Measurements from ENCODE around the gene DUSP22. TPM values are rescaled to one million over a fixed set of nuclear protein-coding genes. Genes with fewer than 3 reads are reported as not detected.

Gene DUSP22
- total and polyA plus RNA-seq, 2 donors = 23.2 to 59.0 TPM

DNA sequence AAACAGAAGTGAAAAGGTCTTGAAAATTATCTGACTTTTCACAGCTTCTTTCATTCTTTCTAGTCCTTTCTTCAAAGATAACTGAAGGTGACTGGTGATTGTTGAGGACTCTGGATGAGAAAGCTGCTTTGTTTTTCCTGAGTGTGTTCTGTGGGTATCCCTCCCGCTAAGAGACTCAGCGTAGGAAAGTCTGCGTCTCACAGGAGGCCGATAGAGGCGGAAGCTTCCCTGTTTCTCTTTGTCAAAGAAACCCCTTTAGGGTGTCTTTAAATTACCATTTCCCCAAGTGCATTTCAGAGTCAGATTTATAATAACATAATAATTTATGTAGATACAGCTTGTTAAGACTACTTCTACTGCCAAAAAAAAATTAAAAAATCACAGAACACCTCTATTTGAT lies 68.1 kb downstream of the DUSP22 start:
- H3K27ac ChIP-seq (ENCODE audit: low read depth) = no peak overlapping the region
- DNase-seq (ENCODE audit: extremely low spot score) = no peak
- WGBS = 81% methylated on average over 5 of the region's 5 CpGs
- H3K4me1 ChIP-seq (ENCODE audit: insufficient read depth) = no peaks in the 10 kb centered on the region
- H3K4me3 ChIP-seq (ENCODE audit: low read depth, low read length) = no peak overlapping the region
- no peaks in the 10 kb centered on the region for H3K36me3 ChIP-seq (ENCODE audit: insufficient read depth)

DNA sequence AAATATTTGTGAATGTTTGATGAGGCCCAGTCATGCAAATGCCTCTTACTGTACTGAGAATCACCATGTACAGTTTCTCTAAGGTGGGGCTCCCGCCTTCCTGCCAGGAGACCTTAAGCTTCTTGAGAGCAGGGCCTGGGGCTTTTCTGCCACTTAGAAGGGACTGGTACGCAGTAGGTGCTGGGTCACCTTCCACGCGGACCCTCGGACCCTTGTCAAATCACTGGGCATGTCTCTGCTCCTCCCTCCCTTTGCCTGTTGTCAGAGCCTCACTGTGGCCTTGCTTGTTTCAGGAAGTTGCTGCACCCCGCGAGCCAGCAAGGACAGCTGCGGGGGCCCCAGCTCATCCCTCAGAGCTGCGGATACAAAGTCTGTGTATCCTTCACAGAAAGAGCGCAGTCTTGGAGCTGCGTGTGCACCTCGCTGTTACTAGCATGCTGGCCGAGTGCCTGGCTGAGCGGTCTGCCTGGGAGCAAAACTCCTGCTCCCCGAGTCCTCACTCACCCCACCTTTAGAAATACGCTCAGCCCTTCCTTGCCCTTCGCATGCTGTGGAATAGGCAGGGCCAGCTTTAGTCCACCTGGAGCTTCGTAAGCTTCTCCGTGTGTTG lies 68.6 kb downstream of the DUSP22 start:
- no peak for DNase-seq (ENCODE audit: extremely low spot score)
- Histone ChIP-seq H3K4me3 (ENCODE audit: low read depth, low read length) (no peak overlapping the region), H3K36me3 (ENCODE audit: insufficient read depth) (no peaks in the 10 kb centered on the region), H3K4me1 (ENCODE audit: insufficient read depth) (no peaks in the 10 kb centered on the region), H3K27ac (ENCODE audit: low read depth) (no peak overlapping the region)
- 61% methylated on average over 19 of the region's 19 CpGs for WGBS

GRCh38 chr6:361411-362132 lies 69.3 kb downstream of the DUSP22 start:
- Histone ChIP-seq H3K4me1 (ENCODE audit: insufficient read depth) (no peaks in the 10 kb centered on the region), H3K36me3 (ENCODE audit: insufficient read depth) (no peaks in the 10 kb centered on the region), H3K4me3 (ENCODE audit: low read depth, low read length) (no peak overlapping the region), H3K27ac (ENCODE audit: low read depth) (no peak overlapping the region)
- DNase-seq (ENCODE audit: extremely low spot score) = no peak
- 82% methylated on average over 16 of the region's 16 CpGs for WGBS

GRCh38 chr6:362231-362923 lies 70.1 kb downstream of the DUSP22 start:
- H3K4me3 ChIP-seq (ENCODE audit: low read depth, low read length) = no peak overlapping the region
- no peak for DNase-seq (ENCODE audit: extremely low spot score)
- H3K36me3 ChIP-seq (ENCODE audit: insufficient read depth) = no peaks in the 10 kb centered on the region
- H3K27ac ChIP-seq (ENCODE audit: low read depth) = no peak overlapping the region
- WGBS = 85% methylated on average over 14 of the region's 14 CpGs
- no peaks in the 10 kb centered on the region for H3K4me1 ChIP-seq (ENCODE audit: insufficient read depth)

DNA sequence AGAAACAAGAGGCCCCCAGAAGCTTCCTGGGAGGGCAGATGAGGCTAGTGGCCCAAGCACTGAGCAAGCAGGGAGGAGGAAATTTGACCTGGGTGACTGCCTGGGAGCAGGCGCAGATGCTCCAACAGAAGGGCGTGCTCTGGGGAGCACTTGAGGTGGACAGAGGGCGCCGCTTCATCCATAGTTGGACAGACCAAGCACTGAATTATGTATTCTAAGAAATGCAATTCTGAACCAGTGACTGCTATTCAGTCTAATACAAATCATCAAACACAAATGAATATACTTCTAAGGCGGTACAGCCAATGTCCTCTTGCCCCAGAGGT lies 70.6 kb downstream of the DUSP22 start:
- WGBS = 85% methylated on average over 5 of the region's 5 CpGs
- Histone ChIP-seq H3K27ac (ENCODE audit: low read depth) (no peak overlapping the region), H3K36me3 (ENCODE audit: insufficient read depth) (no peaks in the 10 kb centered on the region), H3K4me1 (ENCODE audit: insufficient read depth) (no peaks in the 10 kb centered on the region), H3K4me3 (ENCODE audit: low read depth, low read length) (no peak overlapping the region)
- DNase-seq (ENCODE audit: extremely low spot score) = no peak

- Histone ChIP-seq H3K4me1 (ENCODE audit: insufficient read depth) (no peaks in the 10 kb centered on the region), H3K4me3 (ENCODE audit: low read depth, low read length) (no peak overlapping the region), H3K36me3 (ENCODE audit: insufficient read depth) (no peaks in the 10 kb centered on the region), H3K27ac (ENCODE audit: low read depth) (no peak overlapping the region)
- DNase-seq (ENCODE audit: extremely low spot score) = no peak
- 94% methylated on average over 12 of the region's 12 CpGs for WGBS
These were observed 71.0 kb downstream of the DUSP22 start for GRCh38 chr6:363291-363690.

GRCh38 chr6:363909-364308 lies 71.6 kb downstream of the DUSP22 start:
- WGBS = 93% methylated on average over 13 of the region's 13 CpGs
- Histone ChIP-seq H3K4me3 (ENCODE audit: low read depth, low read length) (no peak overlapping the region), H3K27ac (ENCODE audit: low read depth) (no peak overlapping the region), H3K4me1 (ENCODE audit: insufficient read depth) (no peaks in the 10 kb centered on the region), H3K36me3 (ENCODE audit: insufficient read depth) (no peaks in the 10 kb centered on the region)
- DNase-seq (ENCODE audit: extremely low spot score) = no peak

GRCh38 chr6:364609-365540 lies 72.6 kb downstream of the DUSP22 start:
- Histone ChIP-seq H3K36me3 (ENCODE audit: insufficient read depth) (no peaks in the 10 kb centered on the region), H3K27ac (ENCODE audit: low read depth) (no peak overlapping the region), H3K4me1 (ENCODE audit: insufficient read depth) (no peaks in the 10 kb centered on the region), H3K4me3 (ENCODE audit: low read depth, low read length) (no peak overlapping the region)
- WGBS = 81% methylated on average over 11 of the region's 11 CpGs
- DNase-seq (ENCODE audit: extremely low spot score) = no peak

- WGBS = 56% methylated on average over 6 of the region's 6 CpGs
- Histone ChIP-seq H3K4me3 (ENCODE audit: low read depth, low read length) (no peak overlapping the region), H3K36me3 (ENCODE audit: insufficient read depth) (no peaks in the 10 kb centered on the region), H3K27ac (ENCODE audit: low read depth) (no peak overlapping the region), H3K4me1 (ENCODE audit: insufficient read depth) (no peaks in the 10 kb centered on the region)
- DNase-seq (ENCODE audit: extremely low spot score) = no peak
These were observed 73.5 kb downstream of the DUSP22 start for GRCh38 chr6:365835-366234.

GRCh38 chr6:366389-367297 lies 74.4 kb downstream of the DUSP22 start:
- Histone ChIP-seq H3K36me3 (ENCODE audit: insufficient read depth) (no peaks in the 10 kb centered on the region), H3K4me3 (ENCODE audit: low read depth, low read length) (no peak overlapping the region), H3K27ac (ENCODE audit: low read depth) (no peak overlapping the region), H3K4me1 (ENCODE audit: insufficient read depth) (no peaks in the 10 kb centered on the region)
- 52% methylated on average over 19 of the region's 19 CpGs for WGBS
- no peak for DNase-seq (ENCODE audit: extremely low spot score)

DNA sequence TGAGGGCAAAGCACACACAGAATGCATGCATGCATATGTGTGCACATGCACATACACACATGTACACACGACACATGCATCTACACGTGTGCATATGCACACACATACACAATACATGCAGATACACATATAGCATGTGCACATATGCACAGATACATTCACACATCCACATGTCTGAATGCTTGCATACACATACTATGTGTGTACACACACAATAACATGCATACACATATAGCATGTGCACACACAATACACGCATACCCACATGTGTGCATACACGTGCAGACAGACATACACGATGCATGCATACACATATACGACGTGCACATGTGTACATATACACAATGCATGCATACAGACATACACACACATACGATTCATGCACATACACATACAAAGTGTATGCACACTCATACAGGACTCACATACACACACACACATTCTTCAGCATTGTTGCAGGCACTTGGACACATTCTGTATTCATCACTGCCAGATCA lies 75.1 kb downstream of the DUSP22 start:
- Histone ChIP-seq H3K4me3 (ENCODE audit: low read depth, low read length) (no peak overlapping the region), H3K4me1 (ENCODE audit: insufficient read depth) (no peaks in the 10 kb centered on the region), H3K27ac (ENCODE audit: low read depth) (no peak overlapping the region), H3K36me3 (ENCODE audit: insufficient read depth) (no peaks in the 10 kb centered on the region)
- 84% methylated on average over 8 of the region's 8 CpGs for WGBS
- no peak for DNase-seq (ENCODE audit: extremely low spot score)

- WGBS = 73% methylated on average over 17 of the region's 17 CpGs
- Histone ChIP-seq H3K36me3 (ENCODE audit: insufficient read depth) (no peaks in the 10 kb centered on the region), H3K4me3 (ENCODE audit: low read depth, low read length) (no peak overlapping the region), H3K27ac (ENCODE audit: low read depth) (no peak overlapping the region), H3K4me1 (ENCODE audit: insufficient read depth) (no peaks in the 10 kb centered on the region)
- no peak for DNase-seq (ENCODE audit: extremely low spot score)
These were observed 75.8 kb downstream of the DUSP22 start for GRCh38 chr6:367891-368630.
